T-helper 1 cell treated with Interleukin-12 subunit alpha and Interleukin-12 subunit beta and Interleukin-4 antibody, amounts not matched to agents 30 μg/mL and 1 μg/mL, for 36 hours (primary cell): ENCODE measurements around the gene OR8D1.

Experiments
- H3K27ac Mint-ChIP-seq: one replicate; pipeline ENCODE4 v1.8.0; 2021; ENCODE audit warnings: mild to moderate bottlenecking, mixed read lengths
- H3K27me3 Mint-ChIP-seq: one replicate; pipeline ENCODE4 v1.8.0; 2021; ENCODE audit warnings: low read depth, mixed read lengths
- H3K36me3 Mint-ChIP-seq: one replicate; pipeline ENCODE4 v1.8.0; 2021; ENCODE audit warnings: low read depth, mixed read lengths
- H3K4me1 Mint-ChIP-seq: one replicate; pipeline ENCODE4 v1.8.0; 2021; ENCODE audit warnings: low read depth, mixed read lengths
- H3K4me3 Mint-ChIP-seq: one replicate; pipeline ENCODE4 v1.8.0; 2021; ENCODE audit warnings: mild to moderate bottlenecking, moderate library complexity, mixed read lengths
- H3K9me3 Mint-ChIP-seq: one replicate; pipeline ENCODE4 v1.8.0; 2021; ENCODE audit warnings: mixed read lengths

Gene OR8D1

DNA sequence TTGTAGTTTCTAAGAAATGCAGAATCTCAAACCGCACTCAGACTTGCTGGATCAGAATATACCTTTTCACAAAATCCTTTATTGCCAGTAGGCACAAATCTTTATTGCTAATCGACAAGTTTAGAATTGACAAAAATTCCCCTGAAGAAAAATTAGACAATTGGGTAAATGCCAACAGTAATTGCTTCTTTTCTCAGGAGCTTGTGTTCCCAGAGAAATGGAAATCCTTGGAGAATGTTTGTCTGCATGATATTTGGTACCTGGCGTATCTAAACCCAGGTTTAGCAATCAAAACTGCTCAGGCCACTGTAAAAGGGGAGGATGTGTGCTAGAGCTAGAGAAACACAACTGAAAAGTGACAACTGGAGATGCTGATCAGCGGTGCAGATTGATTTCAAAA, 57.7 kb downstream of the OR8D1 start, which contains the start of gene OR8G5:
Gene OR8G5 (plus strand): TSS at position 301 of the 400 bp plus-strand sequence. CDS start 8,556 bp downstream, outside the sequence.
- H3K9me3 Mint-ChIP-seq = no peaks in the 10 kb centered on the region
- H3K4me1 Mint-ChIP-seq = no peaks in the 10 kb centered on the region
- no peaks in the 10 kb centered on the region for H3K36me3 Mint-ChIP-seq
- H3K27ac Mint-ChIP-seq = no peak within 1 kb of the TSS
- H3K4me3 Mint-ChIP-seq = no peak within 1 kb of the TSS
- no peaks in the 10 kb centered on the region for H3K27me3 Mint-ChIP-seq
